DOHH2 (cell line): ENCODE measurements around the gene AEBP2.

Experiments used
- CTCF ChIP-seq: fragments of 200-600 bp; sonication (generic); IDR thresholded peaks from one replicate; pipeline ENCODE4 v1.5.1; 2014; ENCODE audit warnings: antibody characterized with exemption, mild to moderate bottlenecking, low read depth, low read length; ENCODE audit not compliant: poor library complexity, severe bottlenecking
- EZH2phosphoT487 ChIP-seq: fragments of 200-600 bp; sonication (generic); IDR thresholded peaks from 2 replicates; pipeline ENCODE4 v1.6.1; 2017; ENCODE audit warnings: borderline replicate concordance, mild to moderate bottlenecking, antibody characterized with exemption, low read length, moderate library complexity, mixed read lengths

GRCh38 chr12:19409376-19409775 lies 29.9 kb upstream of the AEBP2 start:
- TF ChIP-seq CTCF, result no peak
- no peak for TF ChIP-seq EZH2phosphoT487
